Thyroid gland (tissue), 4 donors: ENCODE results near the gene STK32B.

Experiments used
- CTCF ChIP-seq, 6 experiments: fragments of 200-600 bp in 3 of 6; fragments of 450-650 bp in 3 of 6; sonication (generic) in 3 of 6; IDR thresholded peaks; one replicate each; pipeline ENCODE4 v1.5.1; 2016 to 2019; ENCODE audit warnings: antibody characterized with exemption in 6 of 6, mild to moderate bottlenecking in 2 of 6, inconsistent platforms in 1 of 6, moderate library complexity in 1 of 6
- POLR2A ChIP-seq, 2 donors: fragments of 450-650 bp; IDR thresholded peaks; one replicate each; pipeline ENCODE4 v1.6.1; 2017; ENCODE audit warnings: antibody characterized with exemption in 2 of 2, mild to moderate bottlenecking in 2 of 2, moderate library complexity in 1 of 2

- TF ChIP-seq CTCF (IDR thresholded peaks at IDR 0.05): no peak
- TF ChIP-seq POLR2A (IDR thresholded peaks at IDR 0.05): no peak
Observed at GRCh38 chr4:5368426-5368825, 317.1 kb downstream of the STK32B start.
